ENCODE measurements around the gene WNK1.

Gene WNK1

GRCh38 chr12:802242-803120 lies 50.1 kb downstream of the WNK1 start:
- DNase-seq (ENCODE audit: low read depth) = no peak
- in situ Hi-C loops (cut with HindIII; ENCODE audit: low sequenced_read_pairs) = no loop called here
- TF ChIP-seq CTCF (IDR thresholded peaks at IDR 0.05; ENCODE audit: low read depth, low read length, missing control alignments) = no peak
- H3K4me3 ChIP-seq (ENCODE audit: low read depth, low read length) = no peak overlapping the region

- no peak overlapping the region for H3K4me3 ChIP-seq (ENCODE audit: low read depth, low read length)
- no peak for DNase-seq (ENCODE audit: low read depth)
- TF ChIP-seq CTCF (IDR thresholded peaks at IDR 0.05; ENCODE audit: low read depth, low read length, missing control alignments) = no peak
- in situ Hi-C loops (cut with HindIII; ENCODE audit: low sequenced_read_pairs) = no loop called here
Observed at GRCh38 chr12:805022-805632, 52.7 kb downstream of the WNK1 start.

- no peak for TF ChIP-seq CTCF (IDR thresholded peaks at IDR 0.05; ENCODE audit: low read depth, low read length, missing control alignments)
- in situ Hi-C loops (cut with HindIII; ENCODE audit: low sequenced_read_pairs) = no loop called here
- no peak overlapping the region for H3K4me3 ChIP-seq (ENCODE audit: low read depth, low read length)
- no peak for DNase-seq (ENCODE audit: low read depth)
Observed at GRCh38 chr12:806200-806791, 53.9 kb downstream of the WNK1 start.

GRCh38 chr12:807041-807735 lies 54.8 kb downstream of the WNK1 start:
- in situ Hi-C loops (cut with HindIII; ENCODE audit: low sequenced_read_pairs) = no loop called here
- DNase-seq (ENCODE audit: low read depth) = no peak
- TF ChIP-seq CTCF (IDR thresholded peaks at IDR 0.05; ENCODE audit: low read depth, low read length, missing control alignments) = no peak
- no peak overlapping the region for H3K4me3 ChIP-seq (ENCODE audit: low read depth, low read length)

- no peak for TF ChIP-seq CTCF (IDR thresholded peaks at IDR 0.05; ENCODE audit: low read depth, low read length, missing control alignments)
- in situ Hi-C loops (cut with HindIII; ENCODE audit: low sequenced_read_pairs) = no loop called here
- DNase-seq (ENCODE audit: low read depth) = no peak
- no peak overlapping the region for H3K4me3 ChIP-seq (ENCODE audit: low read depth, low read length)
Observed at GRCh38 chr12:810116-810515, 57.7 kb downstream of the WNK1 start.

GRCh38 chr12:810671-811415 lies 58.5 kb downstream of the WNK1 start:
- H3K4me3 ChIP-seq (ENCODE audit: low read depth, low read length) = no peak overlapping the region
- TF ChIP-seq CTCF (IDR thresholded peaks at IDR 0.05; ENCODE audit: low read depth, low read length, missing control alignments) = no peak
- no peak for DNase-seq (ENCODE audit: low read depth)
- in situ Hi-C loops (cut with HindIII; ENCODE audit: low sequenced_read_pairs) = no loop called here

All from astrocyte of the cerebellum (primary cell).